ENCODE results near the gene SULT1C4.
"Not testable (repeated sequence)": the region's sequence is repeated elsewhere in the genome, so short reads cannot be mapped to it uniquely, and the experiment has no call there.

Gene SULT1C4

DNA sequence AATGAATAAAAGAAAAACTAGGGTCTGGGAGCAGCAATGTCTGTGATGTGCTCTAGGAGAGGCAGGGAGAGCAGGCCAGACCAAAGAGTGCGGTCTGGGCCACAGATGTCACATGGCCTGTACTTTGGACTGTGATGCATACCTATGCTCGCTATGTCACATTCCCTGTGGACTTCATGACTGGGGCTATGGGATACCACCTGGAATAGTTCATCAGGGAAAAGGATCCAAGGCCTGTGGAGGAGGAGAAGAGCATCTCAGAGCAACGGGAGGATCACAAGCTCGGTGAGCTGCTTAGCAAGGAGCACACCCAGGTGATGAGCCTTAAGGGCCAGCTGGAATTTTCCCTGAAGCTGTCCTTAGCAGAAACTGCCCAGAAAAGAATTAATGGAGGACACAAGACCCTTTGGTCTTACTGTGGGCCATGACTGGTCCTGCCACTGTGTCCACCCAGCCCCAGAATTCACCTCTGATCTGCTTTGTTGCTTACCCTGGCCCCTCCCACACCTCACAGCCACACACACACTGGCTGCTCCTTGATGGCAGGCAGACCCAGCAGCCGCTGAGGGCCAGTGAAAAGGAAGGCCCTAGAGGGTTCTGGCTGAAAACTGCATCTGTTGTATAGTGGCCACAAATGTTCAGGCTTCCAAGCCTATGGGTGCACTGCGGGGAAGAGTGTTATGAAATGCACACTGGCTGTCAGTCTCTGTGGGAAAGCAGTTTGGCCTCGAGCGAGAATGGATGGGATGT, 45.9 kb downstream of the SULT1C4 start:
- Histone ChIP-seq H3K27ac (ENCODE audit: low read length) (no peak overlapping the region), H2AFZ (ENCODE audit: low read depth, low read length) (no peak overlapping the region), H3K79me2 (ENCODE audit: insufficient read depth, low read length) (no peaks in the 10 kb centered on the region), H3K27me3 (ENCODE audit: insufficient read depth, low read length, poor library complexity) (no peaks in the 10 kb centered on the region), H4K20me1 (ENCODE audit: insufficient read depth, low read length) (no peaks in the 10 kb centered on the region), H3K36me3 (ENCODE audit: insufficient read depth, low read length) (no peaks in the 10 kb centered on the region), H3K9me3 (ENCODE audit: insufficient read depth, low read length, severe bottlenecking) (no peaks in the 10 kb centered on the region), H3K4me2 (ENCODE audit: insufficient read depth, low read length) (no peak overlapping the region), H3K4me1 (ENCODE audit: insufficient read depth, low read length) (no peaks in the 10 kb centered on the region), H3K9ac (ENCODE audit: low read depth, low read length) (no peak overlapping the region), H3K4me3 (ENCODE audit: low read depth in 1 of 2, low read length in 2 of 2) (no peak overlapping the region)
- DNase-seq (no peak), ATAC-seq (ENCODE audit: insufficient read depth, low read depth) (no peak)
- TF ChIP-seq, protein P1, sequence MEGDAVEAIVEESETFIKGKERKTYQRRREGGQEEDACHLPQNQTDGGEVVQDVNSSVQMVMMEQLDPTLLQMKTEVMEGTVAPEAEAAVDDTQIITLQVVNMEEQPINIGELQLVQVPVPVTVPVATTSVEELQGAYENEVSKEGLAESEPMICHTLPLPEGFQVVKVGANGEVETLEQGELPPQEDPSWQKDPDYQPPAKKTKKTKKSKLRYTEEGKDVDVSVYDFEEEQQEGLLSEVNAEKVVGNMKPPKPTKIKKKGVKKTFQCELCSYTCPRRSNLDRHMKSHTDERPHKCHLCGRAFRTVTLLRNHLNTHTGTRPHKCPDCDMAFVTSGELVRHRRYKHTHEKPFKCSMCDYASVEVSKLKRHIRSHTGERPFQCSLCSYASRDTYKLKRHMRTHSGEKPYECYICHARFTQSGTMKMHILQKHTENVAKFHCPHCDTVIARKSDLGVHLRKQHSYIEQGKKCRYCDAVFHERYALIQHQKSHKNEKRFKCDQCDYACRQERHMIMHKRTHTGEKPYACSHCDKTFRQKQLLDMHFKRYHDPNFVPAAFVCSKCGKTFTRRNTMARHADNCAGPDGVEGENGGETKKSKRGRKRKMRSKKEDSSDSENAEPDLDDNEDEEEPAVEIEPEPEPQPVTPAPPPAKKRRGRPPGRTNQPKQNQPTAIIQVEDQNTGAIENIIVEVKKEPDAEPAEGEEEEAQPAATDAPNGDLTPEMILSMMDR (IDR thresholded peaks at IDR 0.05; ENCODE audit: borderline replicate concordance, extremely low read depth, low read length, poor library complexity, severe bottlenecking) = no peak
- TF ChIP-seq EZH2 (IDR thresholded peaks at IDR 0.05; ENCODE audit: borderline replicate concordance, low read depth, low read length, severe bottlenecking) = no peak

DNA sequence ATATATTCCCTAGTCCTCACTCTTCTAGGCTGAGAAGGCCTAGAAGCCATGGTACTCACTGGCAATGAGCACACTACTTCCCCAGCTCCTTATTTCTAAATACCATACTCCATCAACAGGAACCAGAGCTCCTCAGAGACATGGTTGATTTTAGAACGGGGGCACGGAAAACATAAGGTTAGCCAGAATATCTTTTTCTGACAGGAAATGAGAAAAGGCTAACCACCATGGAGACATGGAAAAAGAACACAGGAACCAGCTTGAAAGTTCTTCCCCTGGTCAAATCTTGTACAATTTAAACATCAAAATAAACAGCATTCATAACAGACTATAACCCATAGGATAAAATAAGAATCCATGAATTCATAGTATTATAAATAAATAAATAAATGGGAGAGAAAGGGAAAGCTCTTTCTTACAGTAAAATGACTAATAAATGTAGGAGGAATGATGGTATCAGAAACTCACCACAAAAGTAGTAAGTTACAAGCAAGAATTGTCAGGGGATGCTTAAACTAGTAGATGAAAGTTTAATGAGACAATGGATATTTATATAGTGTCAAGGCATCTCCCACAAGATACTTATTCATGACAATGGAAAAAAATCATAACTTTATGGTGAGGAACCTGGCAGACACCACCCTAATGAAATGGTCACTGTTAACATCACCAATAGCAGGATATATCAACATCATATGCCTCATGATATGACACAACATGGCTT, 50.7 kb downstream of the SULT1C4 start:
- Histone ChIP-seq H3K27ac (ENCODE audit: low read length) (no peak overlapping the region), H3K79me2 (ENCODE audit: insufficient read depth, low read length) (no peaks in the 10 kb centered on the region), H3K9ac (ENCODE audit: low read depth, low read length) (no peak overlapping the region), H3K4me2 (ENCODE audit: insufficient read depth, low read length) (no peak overlapping the region), H3K36me3 (ENCODE audit: insufficient read depth, low read length) (no peaks in the 10 kb centered on the region), H3K4me1 (ENCODE audit: insufficient read depth, low read length) (no peaks in the 10 kb centered on the region), H3K4me3 (ENCODE audit: low read depth in 1 of 2, low read length in 2 of 2) (no peak overlapping the region), H3K9me3 (ENCODE audit: insufficient read depth, low read length, severe bottlenecking) (no peaks in the 10 kb centered on the region), H2AFZ (ENCODE audit: low read depth, low read length) (no peak overlapping the region), H3K27me3 (ENCODE audit: insufficient read depth, low read length, poor library complexity) (no peaks in the 10 kb centered on the region), H4K20me1 (ENCODE audit: insufficient read depth, low read length) (no peaks in the 10 kb centered on the region)
- DNase-seq = no peak
- ATAC-seq (ENCODE audit: insufficient read depth, low read depth) = no peak
- TF ChIP-seq EZH2 (IDR thresholded peaks at IDR 0.05; ENCODE audit: borderline replicate concordance, low read depth, low read length, severe bottlenecking) = no peak
- TF ChIP-seq, protein P1 (IDR thresholded peaks at IDR 0.05; ENCODE audit: borderline replicate concordance, extremely low read depth, low read length, poor library complexity, severe bottlenecking) = no peak

DNA sequence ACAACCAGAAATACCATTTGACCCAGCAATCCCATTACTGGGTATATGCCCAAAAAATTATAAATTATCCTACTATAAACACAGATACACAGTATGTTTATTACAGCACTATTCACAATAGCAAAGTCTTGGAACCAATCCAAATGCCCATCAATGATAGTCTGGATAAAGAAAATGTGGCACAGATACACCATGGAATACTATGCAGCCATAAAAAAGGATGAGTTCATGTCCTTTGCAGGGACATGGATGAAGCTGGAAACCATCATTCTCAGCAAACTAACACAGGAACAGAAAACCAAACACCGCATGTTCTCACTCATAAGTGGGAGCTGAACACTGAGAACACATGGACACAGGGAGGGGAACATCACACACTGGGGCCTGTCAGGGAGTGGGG, 57.8 kb downstream of the SULT1C4 start:
- not testable (repeated sequence) for DNase-seq; H3K27me3 ChIP-seq (ENCODE audit: insufficient read depth, low read length, poor library complexity); H2AFZ ChIP-seq (ENCODE audit: low read depth, low read length); H4K20me1 ChIP-seq (ENCODE audit: insufficient read depth, low read length); H3K79me2 ChIP-seq (ENCODE audit: insufficient read depth, low read length); H3K9ac ChIP-seq (ENCODE audit: low read depth, low read length); H3K36me3 ChIP-seq (ENCODE audit: insufficient read depth, low read length); H3K4me2 ChIP-seq (ENCODE audit: insufficient read depth, low read length); H3K27ac ChIP-seq (ENCODE audit: low read length); H3K4me3 ChIP-seq (ENCODE audit: low read depth in 1 of 2, low read length in 2 of 2); H3K4me1 ChIP-seq (ENCODE audit: insufficient read depth, low read length); H3K9me3 ChIP-seq (ENCODE audit: insufficient read depth, low read length, severe bottlenecking); ATAC-seq (ENCODE audit: insufficient read depth, low read depth)

DNA sequence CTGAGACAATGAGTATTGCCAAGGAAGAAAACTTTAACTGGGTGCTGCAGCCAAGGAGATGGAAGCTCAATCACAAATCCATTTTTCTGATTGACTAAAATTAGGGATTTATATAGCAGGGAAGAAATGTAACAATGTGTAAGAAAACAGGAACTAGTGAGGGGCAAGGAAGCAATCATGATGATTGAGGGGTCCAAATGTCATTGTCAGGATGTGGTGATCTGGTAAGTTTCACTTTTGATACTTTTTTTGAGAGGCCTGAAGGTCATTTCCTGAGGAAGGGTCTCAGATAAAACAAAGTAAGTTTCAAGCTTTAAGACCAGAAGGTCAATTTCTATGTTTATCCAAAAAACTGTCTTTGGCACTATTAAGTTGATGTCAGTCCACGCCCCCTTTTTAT, 59.2 kb downstream of the SULT1C4 start:
- Histone ChIP-seq H3K4me1 (ENCODE audit: insufficient read depth, low read length) (no peaks in the 10 kb centered on the region), H3K9ac (ENCODE audit: low read depth, low read length) (no peak overlapping the region), H3K79me2 (ENCODE audit: insufficient read depth, low read length) (no peaks in the 10 kb centered on the region), H3K9me3 (ENCODE audit: insufficient read depth, low read length, severe bottlenecking) (no peaks in the 10 kb centered on the region), H4K20me1 (ENCODE audit: insufficient read depth, low read length) (no peaks in the 10 kb centered on the region), H3K36me3 (ENCODE audit: insufficient read depth, low read length) (no peaks in the 10 kb centered on the region), H3K4me2 (ENCODE audit: insufficient read depth, low read length) (no peak overlapping the region), H3K27ac (ENCODE audit: low read length) (no peak overlapping the region), H3K27me3 (ENCODE audit: insufficient read depth, low read length, poor library complexity) (peaks cover 10% of the 10 kb centered on the region), H2AFZ (ENCODE audit: low read depth, low read length) (no peak overlapping the region), H3K4me3 (ENCODE audit: low read depth in 1 of 2, low read length in 2 of 2) (no peak overlapping the region)
- no peak for TF ChIP-seq EZH2 (IDR thresholded peaks at IDR 0.05; ENCODE audit: borderline replicate concordance, low read depth, low read length, severe bottlenecking)
- TF ChIP-seq, protein P1 (IDR thresholded peaks at IDR 0.05; ENCODE audit: borderline replicate concordance, extremely low read depth, low read length, poor library complexity, severe bottlenecking) = no peak
- DNase-seq (no peak), ATAC-seq (ENCODE audit: insufficient read depth, low read depth) (no peak)
